H1 (cell line): ENCODE measurements around the gene PAK6.

Source experiments
- ASH2L ChIP-seq: fragments of 200-600, 300-600 bp; sonication (generic); IDR thresholded peaks from one replicate; pipeline ENCODE4 v1.7.1; 2017; ENCODE audit warnings: low read length
- EP300 ChIP-seq, 2 experiments: IDR thresholded peaks; 1 replicate in 1 of 2; 2 replicates in 1 of 2; pipeline ENCODE4 v1.6.1; 2011 to 2012; ENCODE audit warnings: low read depth in 2 of 2, low read length in 2 of 2, mild to moderate bottlenecking in 2 of 2, borderline replicate concordance in 1 of 2, inconsistent platforms in 1 of 2, moderate library complexity in 1 of 2
- HDAC2 ChIP-seq, 2 experiments: fragments of 300-600 bp in 1 of 2; sonication (generic) in 1 of 2; IDR thresholded peaks; 2 replicates each; pipeline ENCODE4 v1.6.1; 2011 to 2012; ENCODE audit warnings: low read depth in 2 of 2, low read length in 2 of 2, mild to moderate bottlenecking in 2 of 2, moderate library complexity in 2 of 2, borderline replicate concordance in 1 of 2, inconsistent platforms in 1 of 2
- TF ChIP-seq, protein P1 (sequence below), 3 experiments: IDR thresholded peaks; 1 replicate in 2 of 3; 2 replicates in 1 of 3; pipeline versions ENCODE4 v1.5.1 to v1.6.1; 2011; ENCODE audit warnings: low read length in 3 of 3, mild to moderate bottlenecking in 3 of 3, inconsistent platforms in 2 of 3, low read depth in 1 of 3, moderate library complexity in 1 of 3; ENCODE audit not compliant: insufficient read depth in 1 of 3; ENCODE audit errors: control extremely low read depth in 1 of 3

DNA sequence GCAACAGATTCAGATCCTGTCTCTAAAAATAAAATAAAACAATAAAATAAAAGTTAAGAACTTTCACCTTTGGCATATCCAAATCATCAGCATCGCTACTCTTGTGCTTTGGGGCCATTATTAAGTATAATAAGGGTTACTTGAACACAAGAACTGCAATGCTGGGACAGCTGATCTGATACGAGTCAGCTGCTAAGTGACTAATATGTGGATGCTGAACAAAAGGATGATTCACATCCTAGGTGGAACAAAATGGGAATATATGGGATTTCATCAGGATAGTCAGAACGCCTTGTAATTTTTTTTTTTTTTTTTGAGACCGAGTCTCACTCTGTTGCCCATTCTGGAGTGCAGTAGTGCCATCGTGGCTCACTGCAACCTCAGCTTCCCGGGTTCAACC is 48.3 kb upstream of the PAK6 start:
- TF ChIP-seq HDAC2 (IDR thresholded peaks at IDR 0.05; ENCODE audit: borderline replicate concordance in 1 of 2, low read depth in 2 of 2, low read length in 2 of 2), result no peak
- TF ChIP-seq, protein P1, sequence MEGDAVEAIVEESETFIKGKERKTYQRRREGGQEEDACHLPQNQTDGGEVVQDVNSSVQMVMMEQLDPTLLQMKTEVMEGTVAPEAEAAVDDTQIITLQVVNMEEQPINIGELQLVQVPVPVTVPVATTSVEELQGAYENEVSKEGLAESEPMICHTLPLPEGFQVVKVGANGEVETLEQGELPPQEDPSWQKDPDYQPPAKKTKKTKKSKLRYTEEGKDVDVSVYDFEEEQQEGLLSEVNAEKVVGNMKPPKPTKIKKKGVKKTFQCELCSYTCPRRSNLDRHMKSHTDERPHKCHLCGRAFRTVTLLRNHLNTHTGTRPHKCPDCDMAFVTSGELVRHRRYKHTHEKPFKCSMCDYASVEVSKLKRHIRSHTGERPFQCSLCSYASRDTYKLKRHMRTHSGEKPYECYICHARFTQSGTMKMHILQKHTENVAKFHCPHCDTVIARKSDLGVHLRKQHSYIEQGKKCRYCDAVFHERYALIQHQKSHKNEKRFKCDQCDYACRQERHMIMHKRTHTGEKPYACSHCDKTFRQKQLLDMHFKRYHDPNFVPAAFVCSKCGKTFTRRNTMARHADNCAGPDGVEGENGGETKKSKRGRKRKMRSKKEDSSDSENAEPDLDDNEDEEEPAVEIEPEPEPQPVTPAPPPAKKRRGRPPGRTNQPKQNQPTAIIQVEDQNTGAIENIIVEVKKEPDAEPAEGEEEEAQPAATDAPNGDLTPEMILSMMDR (IDR thresholded peaks at IDR 0.05; ENCODE audit: control extremely low read depth in 1 of 3, insufficient read depth in 1 of 3, low read depth in 1 of 3, low read length in 3 of 3), result no peak
- no peak for TF ChIP-seq ASH2L
- no peak for TF ChIP-seq EP300 (IDR thresholded peaks at IDR 0.05; ENCODE audit: borderline replicate concordance in 1 of 2, low read depth in 2 of 2, low read length in 2 of 2)
